OCI-LY1 (cell line): ENCODE data around the gene FUBP3.
A peak's percentile ranks its signal among the peaks of the same experiment; 100 is the strongest.
"Not testable (repeated sequence)": the region's sequence is repeated elsewhere in the genome, so short reads cannot be mapped to it uniquely, and the experiment has no call there.

ENCODE experiments used
- H2AFZ ChIP-seq: fragments of 200-600 bp; sonication (generic), shearing (Covaris generic); 2 replicates; pipeline ENCODE4 v1.6.0; 2014; ENCODE audit warnings: antibody characterized with exemption, mild to moderate bottlenecking, low read length
- H3F3A ChIP-seq: fragments of 200-600 bp; sonication (generic), shearing (Covaris generic); 2 replicates; pipeline ENCODE4 v1.6.0; 2014; ENCODE audit warnings: mild to moderate bottlenecking, antibody characterized with exemption, low read length, moderate library complexity; ENCODE audit not compliant: insufficient read depth
- H3K27ac ChIP-seq: fragments of 200-600 bp; sonication (generic); 2 replicates; pipeline ENCODE4 v1.5.1; 2014; ENCODE audit warnings: low read length, mixed run types, mild to moderate bottlenecking, low read depth; ENCODE audit not compliant: poor library complexity, severe bottlenecking
- H3K27me3 ChIP-seq: fragments of 200-600 bp; sonication (generic); 2 replicates; pipeline ENCODE4 v1.6.0; 2014; ENCODE audit warnings: antibody characterized with exemption, mild to moderate bottlenecking, low read length, moderate library complexity; ENCODE audit not compliant: insufficient read depth
- H3K36me3 ChIP-seq: fragments of 200-600 bp; sonication (generic); 2 replicates; pipeline ENCODE4 v1.6.1; 2014; ENCODE audit warnings: mild to moderate bottlenecking, antibody characterized with exemption, low read length, moderate library complexity, mixed read lengths; ENCODE audit not compliant: insufficient read depth
- H3K4me1 ChIP-seq: fragments of 200-600 bp; sonication (generic); 2 replicates; pipeline ENCODE4 v1.5.1; 2014; ENCODE audit warnings: mild to moderate bottlenecking, low read length, moderate library complexity; ENCODE audit not compliant: insufficient read depth, severe bottlenecking
- H3K4me2 ChIP-seq: fragments of 200-600 bp; sonication (generic), shearing (Covaris generic); 2 replicates; pipeline ENCODE4 v1.6.1; 2014; ENCODE audit warnings: low read length
- H3K4me3 ChIP-seq: fragments of 200-600 bp; sonication (generic); 2 replicates; pipeline ENCODE4 v1.5.1; 2014; ENCODE audit warnings: low read length, low read depth, mild to moderate bottlenecking, mixed read lengths; ENCODE audit not compliant: poor library complexity, severe bottlenecking
- H3K79me2 ChIP-seq: fragments of 200-600 bp; shearing (Covaris generic); 2 replicates; pipeline ENCODE4 v1.6.1; 2016; ENCODE audit warnings: mixed run types, low read length, mixed read lengths; ENCODE audit not compliant: insufficient read depth
- H3K9ac ChIP-seq: fragments of 200-600 bp; sonication (generic), shearing (Covaris generic); 2 replicates; pipeline ENCODE4 v1.6.1; 2014; ENCODE audit warnings: mild to moderate bottlenecking, low read length, mixed read lengths
- H3K9me2 ChIP-seq: fragments of 200-600 bp; sonication (generic), shearing (Covaris generic); 2 replicates; pipeline ENCODE4 v1.6.1; 2014; ENCODE audit warnings: low read depth, mild to moderate bottlenecking, low read length, mixed read lengths
- H3K9me3 ChIP-seq: fragments of 200-600 bp; shearing (Covaris generic); 2 replicates; pipeline ENCODE4 v1.6.1; 2014; ENCODE audit warnings: low read length, mixed read lengths
- H4K20me1 ChIP-seq: fragments of 200-600 bp; sonication (generic), shearing (Covaris generic); 2 replicates; pipeline ENCODE4 v1.6.0; 2016; ENCODE audit warnings: mild to moderate bottlenecking, low read length; ENCODE audit not compliant: insufficient read depth
- CTCF ChIP-seq: fragments of 200-600 bp; sonication (generic), shearing (Covaris generic); IDR thresholded peaks from 2 replicates; pipeline ENCODE4 v1.5.1; 2017; ENCODE audit warnings: mild to moderate bottlenecking, antibody characterized with exemption, low read length, moderate library complexity, mixed read lengths
- EZH2 ChIP-seq: fragments of 200-600 bp; sonication (generic), shearing (Covaris generic); IDR thresholded peaks from 2 replicates; pipeline ENCODE4 v1.8.0; 2017; ENCODE audit warnings: borderline replicate concordance, mixed run types, mild to moderate bottlenecking, antibody characterized with exemption, low read length, moderate library complexity, mixed read lengths

Gene FUBP3

GRCh38 chr9:130681769-130682420, 102.5 kb downstream of the FUBP3 start:
- no peaks in the 10 kb centered on the region for H3K79me2 ChIP-seq
- peaks cover 6% of the 10 kb centered on the region; the same call in 1 of the 2 replicates for H3K27me3 ChIP-seq
- H3K4me3 ChIP-seq, result peak overlapping the region; percentile 76
- H3K36me3 ChIP-seq, result no peaks in the 10 kb centered on the region
- H2AFZ ChIP-seq, result no peak overlapping the region; the same call in 1 of the 2 replicates
- H3K27ac ChIP-seq, result no peak overlapping the region
- 0 out of 2 replicates have a peak, but pooled peaks cover 2% of the 10 kb centered on the region for H3K9me3 ChIP-seq
- H3F3A ChIP-seq, result no peaks in the 10 kb centered on the region
- H3K9ac ChIP-seq, result peak overlapping the region; percentile 70
- H4K20me1 ChIP-seq, result no peaks in the 10 kb centered on the region
- no peaks in the 10 kb centered on the region for H3K9me2 ChIP-seq
- TF ChIP-seq EZH2 (no peak), CTCF (no peak)
- H3K4me1 ChIP-seq, result peaks cover 13% of the 10 kb centered on the region
- peak overlapping the region; percentile 97 for H3K4me2 ChIP-seq

GRCh38 chr9:130682421-130683121, 103.2 kb downstream of the FUBP3 start:
- peak overlapping the region; percentile 70; the same call in 1 of the 2 replicates for H3K9ac ChIP-seq
- H3K9me2 ChIP-seq, result no peaks in the 10 kb centered on the region
- no peaks in the 10 kb centered on the region for H3F3A ChIP-seq
- no peaks in the 10 kb centered on the region for H3K36me3 ChIP-seq
- peak overlapping the region; percentile 97 for H3K4me2 ChIP-seq
- H3K9me3 ChIP-seq, result 0 out of 2 replicates have a peak, but pooled peaks cover 2% of the 10 kb centered on the region
- H3K79me2 ChIP-seq, result no peaks in the 10 kb centered on the region
- no peak overlapping the region for H2AFZ ChIP-seq
- TF ChIP-seq CTCF (peak; percentile 81), EZH2 (no peak)
- H3K27me3 ChIP-seq, result peaks cover 6% of the 10 kb centered on the region; the same call in 1 of the 2 replicates
- H4K20me1 ChIP-seq, result no peaks in the 10 kb centered on the region
- no peak overlapping the region for H3K27ac ChIP-seq
- H3K4me1 ChIP-seq, result peaks cover 13% of the 10 kb centered on the region
- H3K4me3 ChIP-seq, result peak overlapping the region; percentile 76

- Histone ChIP-seq H3K4me3 (no peak overlapping the region), H3K9me2 (no peaks in the 10 kb centered on the region), H2AFZ (no peak overlapping the region), H3K79me2 (no peaks in the 10 kb centered on the region), H3K4me1 (peaks cover 18% of the 10 kb centered on the region), H4K20me1 (no peaks in the 10 kb centered on the region), H3K9me3 (0 out of 2 replicates have a peak, but pooled peaks cover 2% of the 10 kb centered on the region), H3K9ac (no peak overlapping the region), H3F3A (no peaks in the 10 kb centered on the region), H3K4me2 (no peak overlapping the region), H3K27ac (no peak overlapping the region), H3K36me3 (no peaks in the 10 kb centered on the region), H3K27me3 (peaks cover 6% of the 10 kb centered on the region; the same call in 1 of the 2 replicates)
- TF ChIP-seq CTCF, result no peak
- TF ChIP-seq EZH2, result no peak
These were observed 105.7 kb downstream of the FUBP3 start for GRCh38 chr9:130685104-130685503.

DNA sequence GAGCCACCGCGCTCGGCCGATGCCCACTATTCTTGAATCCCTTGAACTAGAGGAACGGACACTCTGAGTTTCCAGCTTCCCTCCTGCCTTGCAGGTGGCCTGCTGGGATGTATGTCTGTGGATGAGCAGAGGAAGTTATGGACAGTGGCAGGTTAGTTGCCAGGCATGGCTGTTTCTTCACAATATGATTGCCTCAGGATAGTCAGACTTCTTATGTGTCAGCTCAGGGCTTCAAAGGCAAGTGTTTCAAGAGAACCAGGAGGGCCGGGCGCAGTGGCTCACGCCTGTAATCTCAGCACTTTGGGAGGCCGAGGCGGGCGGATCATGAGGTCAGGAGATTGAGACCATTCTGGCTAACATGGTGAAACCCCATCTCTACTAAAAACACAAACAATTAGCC, 106.6 kb downstream of the FUBP3 start:
- not testable (repeated sequence) for H3F3A ChIP-seq, H3K9ac ChIP-seq, H3K9me2 ChIP-seq, H2AFZ ChIP-seq, H3K4me3 ChIP-seq, H3K27me3 ChIP-seq, H3K9me3 ChIP-seq, H3K36me3 ChIP-seq, H3K27ac ChIP-seq, H3K79me2 ChIP-seq, H3K4me2 ChIP-seq, H4K20me1 ChIP-seq
- peaks cover 19% of the 10 kb centered on the region for H3K4me1 ChIP-seq
